SK-N-SH (cell line): ENCODE measurements around the gene RRP9.

Experiments used
- CHD2 ChIP-seq: fragments of 150-350 bp; IDR thresholded peaks from 2 replicates; pipeline ENCODE4 v1.6.1; 2018; ENCODE audit warnings: low read length; ENCODE audit not compliant: partially characterized antibody
- EP300 ChIP-seq, 2 experiments: IDR thresholded peaks; 2 replicates each; pipeline versions ENCODE4 v1.4.0 to v1.6.1; 2012; ENCODE audit warnings: borderline replicate concordance in 1 of 2, low read depth in 1 of 2, low read length in 1 of 2
- FOXJ3 ChIP-seq: sonication (generic); formaldehyde crosslinking; IDR thresholded peaks from 2 replicates; pipeline ENCODE4 v1.5.1; 2020; ENCODE audit warnings: mild to moderate bottlenecking, missing genetic modification reagents
- FOXM1 ChIP-seq: IDR thresholded peaks from 2 replicates; pipeline ENCODE4 v1.4.0; 2012; ENCODE audit warnings: low read depth, mild to moderate bottlenecking
- GABPA ChIP-seq: IDR thresholded peaks from 2 replicates; pipeline ENCODE4 v1.4.0; 2012; ENCODE audit warnings: low read depth, mild to moderate bottlenecking
- NFIC ChIP-seq: IDR thresholded peaks from 2 replicates; pipeline ENCODE4 v1.4.0; 2012; ENCODE audit warnings: borderline replicate concordance
- POLR2AphosphoS5 ChIP-seq: IDR thresholded peaks from 2 replicates; pipeline ENCODE4 v1.6.1; 2012; ENCODE audit warnings: low read depth, low read length
- TF ChIP-seq, protein P1 (sequence below): fragments of 200-600 bp; sonication (generic); IDR thresholded peaks from 2 replicates; pipeline ENCODE4 v1.6.1; 2017; ENCODE audit warnings: antibody characterized with exemption, mild to moderate bottlenecking, moderate library complexity

DNA sequence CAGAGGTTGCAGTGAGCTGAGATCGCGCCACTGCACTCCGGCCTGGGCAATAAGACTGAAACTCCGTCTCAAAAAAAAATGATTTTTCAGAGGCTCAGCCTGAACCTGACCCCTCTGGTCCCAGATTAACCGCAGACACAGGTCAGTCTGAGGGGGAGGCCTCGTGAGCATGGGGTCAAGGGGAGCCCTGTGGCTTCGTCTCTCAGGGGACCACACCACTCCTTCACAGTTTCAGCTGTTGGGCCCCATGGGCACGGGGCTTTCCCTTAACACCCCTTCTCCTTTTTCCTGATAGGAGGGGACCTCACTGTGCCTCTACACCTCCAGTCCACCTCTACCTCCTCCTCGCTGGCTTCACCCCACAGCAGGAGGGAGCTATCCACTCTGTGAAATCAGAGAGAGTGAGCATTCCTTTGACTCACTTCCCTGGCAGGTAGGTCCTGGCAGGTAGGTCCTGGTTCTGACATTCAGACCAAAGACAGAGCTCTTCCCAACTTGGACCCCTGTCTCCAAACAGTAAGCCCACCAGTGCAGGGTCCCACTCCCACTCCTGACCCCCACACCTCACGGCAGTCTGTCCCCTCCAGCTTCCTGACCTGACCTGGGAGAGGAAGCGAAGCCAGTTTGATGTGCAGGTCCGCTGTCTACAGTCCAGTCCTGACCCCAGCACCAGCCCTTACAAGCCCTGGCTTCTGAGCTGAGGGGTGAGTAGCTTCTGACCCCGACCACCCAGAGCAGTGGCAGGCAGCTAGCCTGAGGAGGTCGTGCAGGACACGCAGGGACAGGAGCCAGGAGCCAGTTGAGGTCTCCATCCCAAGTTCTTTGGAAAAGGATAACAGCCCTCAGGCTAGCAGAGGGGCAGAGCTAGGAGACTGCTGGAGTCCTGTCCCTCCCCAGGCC lies 9.0 kb downstream of the RRP9 start:
- TF ChIP-seq EP300 (IDR thresholded peaks at IDR 0.05; ENCODE audit: borderline replicate concordance in 1 of 2, low read depth in 1 of 2, low read length in 1 of 2) (no peak), POLR2AphosphoS5 (no peak), NFIC (no peak), CHD2 (no peak), GABPA (no peak), FOXM1 (no peak), FOXJ3 (CRISPR knock-in tag) (no peak)
- TF ChIP-seq, protein P1, sequence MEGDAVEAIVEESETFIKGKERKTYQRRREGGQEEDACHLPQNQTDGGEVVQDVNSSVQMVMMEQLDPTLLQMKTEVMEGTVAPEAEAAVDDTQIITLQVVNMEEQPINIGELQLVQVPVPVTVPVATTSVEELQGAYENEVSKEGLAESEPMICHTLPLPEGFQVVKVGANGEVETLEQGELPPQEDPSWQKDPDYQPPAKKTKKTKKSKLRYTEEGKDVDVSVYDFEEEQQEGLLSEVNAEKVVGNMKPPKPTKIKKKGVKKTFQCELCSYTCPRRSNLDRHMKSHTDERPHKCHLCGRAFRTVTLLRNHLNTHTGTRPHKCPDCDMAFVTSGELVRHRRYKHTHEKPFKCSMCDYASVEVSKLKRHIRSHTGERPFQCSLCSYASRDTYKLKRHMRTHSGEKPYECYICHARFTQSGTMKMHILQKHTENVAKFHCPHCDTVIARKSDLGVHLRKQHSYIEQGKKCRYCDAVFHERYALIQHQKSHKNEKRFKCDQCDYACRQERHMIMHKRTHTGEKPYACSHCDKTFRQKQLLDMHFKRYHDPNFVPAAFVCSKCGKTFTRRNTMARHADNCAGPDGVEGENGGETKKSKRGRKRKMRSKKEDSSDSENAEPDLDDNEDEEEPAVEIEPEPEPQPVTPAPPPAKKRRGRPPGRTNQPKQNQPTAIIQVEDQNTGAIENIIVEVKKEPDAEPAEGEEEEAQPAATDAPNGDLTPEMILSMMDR = no peak
